ENCODE data around the gene SLC24A1. TPM values are rescaled to one million over a fixed set of nuclear protein-coding genes. Genes with fewer than 3 reads are reported as not detected.

SLC24A1 gene
- total RNA-seq, result 7.2 and 8.9 TPM in 2 replicates

- no peak for DNase-seq (ENCODE audit: low read depth)
- no peak within 1 kb of the TSS for H3K4me3 ChIP-seq (ENCODE audit: low read depth, low read length)
- no peak for TF ChIP-seq CTCF (conservative IDR thresholded peaks at IDR 0.05; ENCODE audit: low read depth, low read length)
Measured at GRCh38 chr15:65621638-65622037, at the start of gene SLC24A1. Gene SLC24A1 (plus strand): TSS chr15:65621938. CDS start chr15:65624081, 2,143 bp downstream.

GRCh38 chr15:65571971-65572370 lies 49.8 kb upstream of the SLC24A1 start:
- no peak for TF ChIP-seq CTCF (conservative IDR thresholded peaks at IDR 0.05; ENCODE audit: low read depth, low read length)
- no peak overlapping the region for H3K4me3 ChIP-seq (ENCODE audit: low read depth, low read length)
- DNase-seq (ENCODE audit: low read depth), result no peak

- H3K4me3 ChIP-seq (ENCODE audit: low read depth, low read length), result no peak overlapping the region
- peak; percentile 45 for DNase-seq (ENCODE audit: low read depth)
- no peak for TF ChIP-seq CTCF (conservative IDR thresholded peaks at IDR 0.05; ENCODE audit: low read depth, low read length)
Measured at GRCh38 chr15:65576664-65577063, 45.1 kb upstream of the SLC24A1 start.

- H3K4me3 ChIP-seq (ENCODE audit: low read depth, low read length), result no peak overlapping the region
- TF ChIP-seq CTCF (conservative IDR thresholded peaks at IDR 0.05; ENCODE audit: low read depth, low read length), result no peak
- no peak for DNase-seq (ENCODE audit: low read depth)
Measured at GRCh38 chr15:65577129-65577996, 44.4 kb upstream of the SLC24A1 start.

GRCh38 chr15:65578904-65579728 lies 42.6 kb upstream of the SLC24A1 start:
- H3K4me3 ChIP-seq (ENCODE audit: low read depth, low read length), result no peak overlapping the region
- no peak for DNase-seq (ENCODE audit: low read depth)
- no peak for TF ChIP-seq CTCF (conservative IDR thresholded peaks at IDR 0.05; ENCODE audit: low read depth, low read length)

- TF ChIP-seq CTCF (conservative IDR thresholded peaks at IDR 0.05; ENCODE audit: low read depth, low read length), result no peak
- no peak for DNase-seq (ENCODE audit: low read depth)
Measured at GRCh38 chr15:65579762-65580161, 42.0 kb upstream of the SLC24A1 start.

More at GRCh38 chr15:65579762-65580161, 42.0 kb upstream of the SLC24A1 start:
- no peak overlapping the region for H3K4me3 ChIP-seq (ENCODE audit: low read depth, low read length)
